Hematopoietic multipotent progenitor cell treated with erythropoietin and hydrocortisone succinate and interleukin-3 and kit ligand, for 17 days (in vitro differentiated cells): ENCODE measurements around the gene ZBTB8A.
"Not testable (repeated sequence)": the region's sequence is repeated elsewhere in the genome, so short reads cannot be mapped to it uniquely, and the experiment has no call there.

ENCODE experiments used
- DNase-seq: peaks from one replicate; pipeline ENCODE4 v3.0.0-alpha.2; 2015; ENCODE audit warnings: low spot score

ZBTB8A gene

GRCh38 chr1:32619701-32620485 is 80.7 kb downstream of the ZBTB8A start:
- DNase-seq: no peak

DNA sequence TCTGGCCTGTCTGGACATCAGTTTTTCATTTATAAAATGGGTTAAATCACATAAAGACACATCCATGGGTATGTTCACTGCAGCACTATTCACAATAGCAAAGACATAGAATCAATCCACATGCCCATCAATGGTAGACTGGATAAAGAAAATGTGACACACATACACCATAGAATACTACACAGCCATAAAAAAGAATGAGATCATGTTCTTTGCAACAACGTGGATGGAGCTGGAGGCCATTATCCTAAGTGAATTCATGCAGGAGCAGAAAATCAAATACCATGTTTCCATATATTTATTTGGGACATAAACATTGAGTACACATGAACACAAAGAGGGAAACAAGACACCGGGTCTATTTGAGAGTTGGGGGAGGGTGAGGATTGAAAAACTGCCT is 83.0 kb downstream of the ZBTB8A start:
- no peak for DNase-seq

GRCh38 chr1:32622806-32623681 is 83.8 kb downstream of the ZBTB8A start:
- no peak for DNase-seq

DNA sequence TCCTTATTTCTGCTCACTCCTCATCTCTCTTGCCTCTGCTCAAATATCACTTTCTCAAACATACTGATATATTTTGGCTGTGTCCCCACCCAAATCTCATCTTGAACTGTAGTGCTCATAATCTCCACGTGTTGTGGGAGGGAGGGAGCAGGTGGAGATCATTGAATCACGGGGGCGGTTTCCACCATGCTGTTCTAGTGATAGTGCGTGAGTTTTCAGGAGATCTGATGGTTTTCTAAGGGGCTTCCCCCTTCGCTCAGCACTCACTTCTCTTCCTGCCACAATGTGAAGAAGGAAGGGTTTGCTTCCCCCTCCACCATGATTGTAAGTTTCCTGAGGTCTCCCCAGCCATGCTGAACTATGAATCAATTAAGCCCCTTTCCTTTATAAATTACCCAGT is 84.5 kb downstream of the ZBTB8A start:
- no peak for DNase-seq

GRCh38 chr1:32626176-32626575 is 86.9 kb downstream of the ZBTB8A start:
- DNase-seq: no peak

DNA sequence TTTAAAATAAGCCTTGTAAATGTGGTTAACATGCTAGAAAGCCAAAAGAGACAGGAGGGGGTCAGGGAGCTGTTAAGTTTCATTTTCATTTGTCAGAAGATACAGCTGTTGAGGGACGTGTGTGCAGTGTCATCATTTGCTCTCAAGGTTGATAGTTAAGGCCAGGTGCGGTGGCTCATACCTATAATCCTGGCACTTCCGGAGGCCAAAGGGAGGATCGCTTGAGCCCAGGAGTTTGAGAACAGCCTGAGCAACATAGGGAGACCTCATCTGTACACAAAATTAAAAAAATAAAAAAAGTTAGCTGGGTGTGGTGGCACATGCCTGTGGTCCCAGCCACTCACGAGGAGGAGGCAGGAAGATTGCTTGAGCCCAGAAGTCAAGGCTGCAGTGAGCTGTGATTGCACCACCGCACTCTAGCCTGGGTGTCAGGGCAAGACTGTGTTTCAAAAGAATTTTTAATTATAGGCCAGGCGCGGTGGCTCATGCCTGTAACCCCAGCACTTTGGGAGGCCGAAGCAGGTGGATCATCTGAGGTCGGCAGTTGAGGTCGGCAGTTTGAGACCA is 88.5 kb downstream of the ZBTB8A start:
- no peak for DNase-seq

DNA sequence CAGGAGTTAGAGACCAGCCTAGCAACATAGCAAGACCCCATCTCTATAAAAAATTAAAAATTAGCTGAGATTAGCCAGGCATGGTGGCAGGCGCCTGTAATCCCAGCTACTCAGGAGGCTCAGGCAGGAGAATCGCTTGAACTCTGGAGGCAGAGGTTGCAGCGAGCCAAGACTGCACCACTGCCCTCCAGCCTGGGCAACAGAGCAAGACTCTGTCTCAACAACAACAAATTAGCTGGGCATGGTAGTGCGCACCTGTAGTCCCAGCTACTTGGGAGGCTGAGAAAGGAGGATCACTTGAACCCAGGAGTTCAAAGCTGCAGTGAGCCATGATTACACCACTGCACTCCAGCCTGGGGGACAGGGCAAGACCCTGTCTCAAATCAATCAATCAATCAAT is 90.9 kb downstream of the ZBTB8A start:
- not testable (repeated sequence) for DNase-seq

GRCh38 chr1:32632829-32633228 is 93.6 kb downstream of the ZBTB8A start:
- DNase-seq: no peak

DNA sequence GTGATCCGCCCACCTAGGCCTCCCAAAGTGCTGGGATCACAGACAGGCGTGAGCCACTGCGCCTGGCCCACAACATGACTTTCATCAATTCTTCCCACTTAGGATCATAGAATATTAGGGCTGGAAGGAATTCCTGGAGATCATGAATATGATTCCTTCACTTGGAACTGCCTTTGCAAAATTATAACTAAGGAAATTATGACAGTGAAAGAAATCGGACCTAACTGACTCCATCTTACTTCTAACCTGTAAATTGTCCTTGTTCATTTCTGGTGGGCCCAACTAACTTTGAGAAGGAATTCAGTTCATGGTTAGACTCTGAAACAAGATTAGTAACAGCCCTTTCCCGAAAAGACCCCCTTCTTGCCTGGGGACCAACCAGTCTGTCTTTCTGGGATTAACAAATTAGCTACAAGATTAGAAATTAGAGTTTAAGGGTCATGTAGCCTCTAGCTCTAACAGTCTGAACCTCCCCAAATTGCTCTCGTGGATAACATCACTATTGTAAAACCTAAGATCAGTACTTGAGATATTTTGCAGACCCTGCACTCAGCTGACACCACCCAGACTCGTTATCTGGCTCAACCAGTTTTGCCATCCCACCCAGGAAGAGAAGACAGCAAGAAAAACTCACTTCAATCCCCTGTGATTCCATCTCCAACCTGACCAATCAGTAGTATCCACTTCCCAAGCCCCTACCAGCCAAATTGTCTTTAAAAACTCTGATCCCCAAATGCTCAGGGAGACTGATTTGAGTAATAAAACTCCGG is 96.5 kb downstream of the ZBTB8A start:
- DNase-seq: no peak

DNA sequence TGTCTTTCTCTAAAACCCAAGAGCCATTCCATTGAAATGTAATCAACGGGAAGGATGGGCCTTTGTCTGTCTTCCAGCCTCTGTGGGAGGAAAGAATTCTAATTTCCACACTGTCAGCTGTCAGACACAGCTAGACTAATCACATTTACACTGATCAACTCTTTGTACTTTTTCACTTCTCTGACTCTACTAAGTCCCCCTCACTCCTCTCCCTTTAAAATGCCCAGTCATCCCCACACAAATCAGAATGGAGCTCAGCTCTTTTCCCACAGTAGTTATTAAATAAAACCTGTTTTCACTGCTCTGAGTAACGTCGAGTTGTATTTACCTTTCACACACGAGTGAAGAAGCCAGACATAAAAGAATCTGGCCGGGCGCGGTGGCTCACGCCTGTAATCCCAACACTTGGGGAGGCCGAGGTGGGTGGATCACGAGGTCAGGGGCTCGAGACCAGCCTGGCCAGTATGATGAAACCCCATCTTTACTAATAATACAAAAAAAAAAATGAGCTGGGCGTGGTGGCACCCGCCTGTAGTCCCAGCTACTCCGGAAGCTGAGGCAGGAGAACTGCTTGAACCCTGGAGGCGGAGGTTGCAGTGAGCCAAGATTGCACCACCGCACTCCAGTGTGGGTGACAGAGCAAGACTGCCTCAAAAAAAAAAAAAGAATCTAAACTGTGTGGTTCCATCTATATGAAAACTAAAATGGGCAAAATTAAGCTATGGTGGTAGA is 97.9 kb downstream of the ZBTB8A start:
- no peak for DNase-seq

DNA sequence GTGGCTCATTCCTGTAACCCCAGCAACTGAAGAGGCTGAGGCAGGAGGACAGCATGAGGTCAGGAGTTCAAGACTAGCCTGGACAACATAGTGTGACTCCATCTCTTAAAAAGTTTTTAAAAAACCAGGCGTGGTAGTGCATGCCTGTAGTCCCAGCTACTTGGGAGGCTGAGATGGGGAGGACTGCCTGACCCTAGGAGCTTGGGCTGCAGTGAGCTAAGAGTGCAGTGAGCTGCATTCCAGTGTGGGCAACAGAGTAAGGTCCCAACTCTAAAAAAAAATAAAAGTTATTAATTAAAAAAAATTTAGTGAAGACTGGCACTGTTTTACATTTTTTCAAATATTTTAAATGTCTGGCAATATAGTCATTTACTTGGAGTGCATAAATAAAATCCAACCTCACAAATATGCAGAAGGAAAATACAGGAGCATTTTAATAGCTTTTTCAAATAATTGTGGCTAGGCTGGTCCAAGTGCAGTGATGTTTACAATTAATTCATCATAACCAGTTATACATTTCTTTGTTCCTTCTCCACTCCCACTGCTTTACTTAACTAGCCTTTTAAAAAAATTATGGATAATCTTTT is 100.4 kb downstream of the ZBTB8A start:
- DNase-seq: no peak

GRCh38 chr1:32642292-32642827 is 103.1 kb downstream of the ZBTB8A start:
- not testable (repeated sequence) for DNase-seq

DNA sequence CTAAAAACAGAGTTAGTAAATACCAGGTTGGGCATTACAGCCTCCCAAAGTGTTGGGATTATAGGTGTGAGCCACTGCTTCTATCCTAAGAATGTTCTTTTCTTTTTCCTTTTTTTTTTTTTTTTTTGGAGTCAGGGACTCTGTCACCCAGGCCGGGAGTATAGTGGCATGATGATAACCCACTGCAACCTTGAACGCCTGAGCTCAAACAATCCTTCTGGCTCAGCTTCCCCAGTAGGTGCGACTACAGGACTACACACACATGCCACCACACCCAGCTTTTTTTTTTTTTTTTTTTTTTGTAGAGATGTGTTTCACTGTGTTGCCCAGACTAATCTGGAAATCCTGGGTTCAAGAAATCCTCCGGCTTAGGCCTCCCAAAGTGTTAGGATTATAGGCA is 105.2 kb downstream of the ZBTB8A start:
- no peak for DNase-seq

- no peak for DNase-seq
Measured at GRCh38 chr1:32647308-32648134, 108.3 kb downstream of the ZBTB8A start.

- peak; percentile 96 for DNase-seq
Measured at GRCh38 chr1:32650248-32650751, 111.1 kb downstream of the ZBTB8A start, which contains the start of gene ZBTB8OS. Gene ZBTB8OS (minus strand): TSS chr1:32650550. CDS start chr1:32650529, 21 bp downstream.

DNA sequence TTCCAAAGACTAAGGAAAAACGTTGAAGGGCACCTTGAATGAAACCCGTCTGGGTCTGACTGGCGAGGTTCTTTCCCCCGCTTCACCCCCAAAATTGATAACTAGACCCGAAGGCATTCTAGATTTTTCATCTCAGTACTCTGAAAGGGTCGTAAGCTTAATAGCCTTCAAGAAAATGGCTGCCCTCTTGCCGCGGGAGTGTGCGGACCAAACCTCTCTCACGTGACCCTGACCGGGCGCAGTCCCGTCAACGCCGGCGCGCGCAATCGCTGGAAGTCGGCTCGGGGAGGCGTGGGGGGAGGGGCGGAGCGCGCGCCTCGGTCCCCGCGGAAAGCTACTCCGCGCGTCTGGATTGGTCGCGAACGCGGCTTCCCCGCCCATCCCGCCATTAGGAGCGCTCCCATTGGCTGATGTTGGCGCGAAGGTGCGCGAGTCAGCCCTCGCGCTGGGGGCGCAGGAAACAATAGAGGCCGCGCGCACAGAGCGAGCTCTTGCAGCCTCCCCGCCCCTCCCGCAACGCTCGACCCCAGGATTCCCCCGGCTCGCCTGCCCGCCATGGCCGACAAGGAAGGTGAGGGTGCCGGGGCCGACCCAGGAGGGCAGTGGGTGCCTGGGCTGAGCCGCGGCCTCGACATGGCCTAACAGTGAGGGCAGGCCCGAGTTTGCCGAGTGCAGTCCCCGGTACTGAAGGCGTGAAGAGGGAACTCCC is 111.7 kb downstream of the ZBTB8A start, which contains the start of gene RBBP4:
Gene RBBP4, plus strand, starts transcription at position 457 of the 709 bp plus-strand sequence. Its CDS starts 99 bp downstream, at position 556.
- peak; percentile 96 for DNase-seq

DNA sequence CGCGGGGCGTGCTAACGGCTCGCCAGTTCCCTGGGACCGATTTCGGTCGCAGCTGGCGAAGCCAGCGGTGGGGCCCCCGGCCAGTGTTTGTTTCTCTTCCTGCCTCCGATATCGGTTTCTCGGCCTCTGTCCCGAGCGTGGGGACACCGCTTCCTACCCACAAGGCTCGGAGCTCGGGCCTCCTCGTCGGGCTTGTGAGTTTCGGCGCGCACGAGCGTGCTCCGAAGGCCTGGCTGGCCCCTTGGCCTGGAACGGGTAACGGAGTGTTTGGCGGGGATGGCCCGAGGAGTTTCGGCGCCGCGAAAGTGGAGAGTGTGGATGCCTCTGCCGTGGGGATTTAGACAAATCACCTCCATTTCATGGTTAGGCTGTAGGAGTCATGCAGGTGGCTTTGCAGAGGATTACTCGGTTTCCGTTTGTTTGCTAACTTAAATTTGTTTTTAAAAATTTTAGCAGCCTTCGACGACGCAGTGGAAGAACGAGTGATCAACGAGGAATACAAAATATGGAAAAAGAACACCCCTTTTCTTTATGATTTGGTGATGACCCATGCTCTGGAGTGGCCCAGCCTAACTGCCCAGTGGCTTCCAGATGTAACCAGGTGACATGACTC is 112.3 kb downstream of the ZBTB8A start:
- DNase-seq: no peak
